Measurements from ENCODE around the gene ARL10.
"Not testable (repeated sequence)": the region's sequence is repeated elsewhere in the genome, so short reads cannot be mapped to it uniquely, and the experiment has no call there.

ARL10 gene

DNA sequence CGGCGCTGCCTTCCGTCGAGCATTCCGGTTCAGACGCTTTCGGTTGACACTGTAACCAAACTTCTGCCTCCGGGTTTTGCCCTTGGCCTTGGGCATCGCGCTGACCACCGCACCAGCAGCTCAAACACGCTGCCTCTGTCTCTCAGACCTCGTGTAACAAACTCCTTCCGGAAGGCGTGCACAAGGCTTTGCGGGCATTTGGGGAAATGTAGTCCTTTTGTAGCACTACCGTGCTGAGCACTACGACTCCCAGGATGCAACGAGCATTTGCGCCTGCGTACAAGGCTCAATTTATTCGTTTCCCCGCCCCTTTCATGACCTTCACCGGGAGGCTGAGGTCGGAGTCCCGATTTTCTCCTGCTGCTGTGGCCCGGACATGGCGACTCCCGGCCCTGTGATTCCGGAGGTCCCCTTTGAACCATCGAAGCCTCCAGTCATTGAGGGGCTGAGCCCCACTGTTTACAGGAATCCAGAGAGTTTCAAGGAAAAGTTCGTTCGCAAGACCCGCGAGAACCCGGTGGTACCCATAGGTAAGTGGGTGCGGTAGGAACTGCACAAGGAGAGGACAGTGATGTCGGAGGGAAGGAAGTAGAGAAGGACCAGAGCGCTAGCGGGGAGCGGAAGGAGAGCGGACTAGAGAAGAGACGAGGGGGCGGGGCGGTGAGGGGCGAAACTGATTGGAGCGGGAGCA, 23.3 kb downstream of the ARL10 start, which contains the start of the genes HIGD2A and NOP16:
TSS of gene HIGD2A (plus strand) at position 308 of the 691 bp plus-strand sequence. CDS start at position 377, 69 bp downstream.
TSS of gene NOP16 (minus strand) at position 155 of the 691 bp plus-strand sequence. CDS start at position 96, 59 bp downstream.
- DNase-seq (ENCODE audit: low spot score) = peak; percentile 98

DNA sequence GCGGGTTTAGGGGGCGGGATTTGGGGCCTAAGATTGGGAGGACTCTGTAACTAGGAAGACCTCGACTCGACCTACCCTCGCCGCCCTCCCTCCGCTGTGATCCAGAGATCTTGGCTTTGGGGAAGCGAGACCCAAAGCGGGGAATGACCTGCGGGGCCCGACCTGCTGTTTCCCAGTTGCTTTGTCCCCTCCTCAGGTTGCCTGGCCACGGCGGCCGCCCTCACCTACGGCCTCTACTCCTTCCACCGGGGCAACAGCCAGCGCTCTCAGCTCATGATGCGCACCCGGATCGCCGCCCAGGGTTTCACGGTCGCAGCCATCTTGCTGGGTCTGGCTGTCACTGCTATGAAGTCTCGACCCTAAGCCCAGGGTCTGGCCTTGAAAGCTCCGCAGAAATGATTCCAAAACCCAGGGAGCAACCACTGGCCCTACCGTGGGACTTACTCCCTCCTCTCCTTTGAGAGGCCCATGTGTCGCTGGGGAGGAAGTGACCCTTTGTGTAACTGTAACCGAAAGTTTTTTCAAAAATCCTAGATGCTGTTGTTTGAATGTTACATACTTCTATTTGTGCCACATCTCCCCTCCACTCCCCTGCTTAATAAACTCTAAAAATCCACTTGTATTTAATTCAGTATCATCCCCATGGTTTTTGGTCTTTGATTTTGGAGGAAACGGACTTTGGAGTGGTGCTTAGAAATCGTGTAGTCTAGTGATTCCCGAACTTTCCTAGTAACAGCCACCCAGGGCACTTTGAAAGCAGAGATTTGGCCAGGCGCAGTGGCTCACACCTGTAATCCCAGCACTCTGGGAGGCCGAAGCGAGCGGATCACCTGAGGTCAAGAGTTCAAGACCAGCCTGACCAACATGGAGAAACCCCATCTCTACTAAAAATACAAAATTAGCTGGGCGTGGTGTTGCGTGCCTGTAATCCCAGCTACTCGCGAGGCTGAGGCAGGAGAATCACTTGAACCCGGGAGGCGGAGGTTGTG, 24.1 kb downstream of the ARL10 start:
- DNase-seq (ENCODE audit: low spot score) = no peak

DNA sequence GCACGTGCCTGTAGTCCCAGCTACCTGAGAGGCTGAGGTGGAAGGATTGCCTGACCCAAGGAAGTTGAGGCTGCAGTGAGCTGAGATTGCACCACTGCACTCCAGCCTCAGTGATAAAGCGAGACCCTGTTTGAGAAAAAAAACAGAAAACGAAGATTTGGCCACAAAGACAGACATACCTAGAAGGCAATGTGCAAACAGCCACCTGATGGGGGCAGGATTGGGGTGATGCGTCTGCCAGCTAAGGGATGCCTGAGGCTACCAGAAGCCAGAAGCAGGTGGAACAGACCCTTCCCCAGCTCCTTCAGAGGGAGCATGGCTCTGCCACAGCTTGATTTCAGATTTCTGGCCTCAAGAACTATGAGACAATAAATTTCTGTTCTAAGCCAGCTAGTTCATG, 26.2 kb downstream of the ARL10 start:
- no peak for DNase-seq (ENCODE audit: low spot score)

DNA sequence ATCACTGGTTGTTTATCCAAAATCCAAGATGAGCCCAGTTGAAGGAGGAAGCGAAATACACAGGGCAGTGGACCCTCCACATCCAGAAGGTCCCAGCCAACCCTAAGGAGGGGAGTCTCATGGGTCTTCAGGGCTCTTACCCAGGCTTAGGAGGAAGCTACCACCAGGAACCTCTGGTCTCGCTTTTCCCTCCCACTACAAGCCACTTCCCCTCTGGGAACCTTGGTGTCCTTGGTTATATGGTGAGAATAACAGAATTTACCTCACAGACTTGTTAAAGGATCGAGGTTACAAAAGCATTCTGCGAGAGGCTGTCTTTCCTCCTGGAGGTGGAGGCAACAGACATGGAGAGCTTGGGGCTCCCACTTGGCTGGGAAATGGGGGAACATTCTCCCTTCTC, 26.7 kb downstream of the ARL10 start:
- DNase-seq (ENCODE audit: low spot score) = no peak

DNA sequence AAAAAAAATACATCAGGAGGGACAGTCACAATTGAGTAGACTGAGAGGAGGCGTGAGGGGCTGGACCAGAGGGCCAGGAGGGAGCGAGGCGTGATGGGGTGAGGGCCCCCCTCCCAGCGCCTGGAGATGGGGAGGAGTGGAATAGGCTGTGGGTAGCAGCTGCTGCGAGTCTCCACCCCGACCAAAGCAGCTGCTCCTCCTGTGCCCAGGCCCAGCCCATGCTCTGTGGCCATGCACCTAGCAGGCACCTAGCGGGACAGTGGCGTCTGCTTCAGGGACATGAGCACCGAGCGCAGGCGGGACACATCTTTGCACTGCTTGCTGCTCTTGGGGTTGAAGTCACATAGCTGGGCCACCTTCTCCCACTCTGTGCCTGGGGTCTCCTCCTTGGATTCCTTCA, 27.2 kb downstream of the ARL10 start:
- no peak for DNase-seq (ENCODE audit: low spot score)

DNA sequence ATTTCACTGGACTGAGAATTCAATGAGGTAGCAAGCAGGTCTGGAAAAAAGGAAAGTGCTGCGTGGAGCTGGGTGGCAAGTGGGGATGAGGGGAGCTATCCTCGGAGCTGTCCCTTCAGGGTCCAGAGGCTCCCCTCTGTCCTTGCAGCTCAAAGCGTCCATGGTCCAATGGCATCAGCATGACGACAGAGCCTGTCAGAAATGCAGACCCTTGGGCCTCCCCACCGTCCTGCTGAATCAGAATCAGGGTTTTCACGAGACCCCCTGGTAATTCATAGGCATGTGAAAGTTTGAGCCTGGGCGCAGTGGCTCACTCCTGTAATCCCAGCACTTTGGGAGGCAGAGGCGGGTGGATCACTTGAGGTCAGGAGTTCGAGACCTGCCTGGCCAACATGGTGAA, 28.8 kb downstream of the ARL10 start:
- no peak for DNase-seq (ENCODE audit: low spot score)

DNA sequence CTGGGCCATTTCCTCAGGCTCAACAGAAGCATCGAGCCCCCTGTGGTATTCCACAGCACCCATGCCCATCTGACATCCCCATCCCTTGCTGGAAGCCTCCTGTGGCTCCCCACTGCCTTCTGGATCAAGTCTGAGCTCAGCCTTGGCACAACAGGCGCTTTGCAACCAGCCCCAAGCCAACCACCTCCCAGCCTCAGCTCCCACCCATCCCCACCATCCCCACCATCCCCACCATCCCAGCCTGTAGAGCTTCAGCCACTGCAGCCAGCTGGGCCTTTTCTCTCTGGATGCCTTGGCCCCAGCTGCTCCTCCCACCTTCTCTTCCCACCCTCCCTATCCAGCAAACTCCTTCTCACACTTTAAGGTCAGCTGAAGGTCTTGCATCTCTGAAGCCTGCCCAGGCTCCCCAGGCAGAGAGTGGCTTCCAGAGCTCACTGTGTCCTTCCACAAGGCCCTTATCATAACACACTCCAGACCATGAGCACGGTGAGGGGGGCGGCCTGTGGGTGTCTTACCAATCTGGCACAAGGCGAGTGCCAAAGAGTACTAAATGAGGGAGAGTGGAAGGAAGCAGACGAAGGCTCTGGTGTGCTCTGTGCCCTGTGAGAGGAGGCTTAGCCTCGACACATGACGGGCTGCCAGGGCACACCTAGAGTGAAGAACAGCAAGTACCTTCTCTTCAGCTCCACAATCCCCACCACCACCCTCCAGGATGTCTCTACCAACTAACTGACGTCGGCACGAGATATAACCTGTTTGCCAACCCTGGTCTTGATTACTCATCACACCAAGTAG, 29.8 kb downstream of the ARL10 start:
- DNase-seq (ENCODE audit: low spot score) = no peak

DNA sequence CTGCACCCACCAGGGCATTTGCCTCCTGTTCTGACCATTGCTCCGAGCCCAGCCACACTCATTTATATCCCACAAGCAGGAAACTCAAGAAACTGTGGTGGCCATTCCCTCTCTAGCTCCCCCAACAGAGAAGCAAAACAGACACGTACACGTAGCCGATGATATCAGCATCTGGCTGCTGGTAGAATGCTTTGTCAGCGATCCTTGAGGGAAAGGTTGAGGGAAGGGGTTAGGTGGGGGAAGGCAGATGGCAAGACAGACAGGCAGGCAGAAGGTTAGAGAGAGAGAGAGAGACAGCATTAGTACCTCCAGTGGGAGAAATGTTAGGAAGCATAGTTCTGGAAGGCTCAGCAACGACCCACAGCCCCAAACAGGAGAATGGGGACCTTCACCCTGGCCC, 31.0 kb downstream of the ARL10 start:
- DNase-seq (ENCODE audit: low spot score) = no peak

DNA sequence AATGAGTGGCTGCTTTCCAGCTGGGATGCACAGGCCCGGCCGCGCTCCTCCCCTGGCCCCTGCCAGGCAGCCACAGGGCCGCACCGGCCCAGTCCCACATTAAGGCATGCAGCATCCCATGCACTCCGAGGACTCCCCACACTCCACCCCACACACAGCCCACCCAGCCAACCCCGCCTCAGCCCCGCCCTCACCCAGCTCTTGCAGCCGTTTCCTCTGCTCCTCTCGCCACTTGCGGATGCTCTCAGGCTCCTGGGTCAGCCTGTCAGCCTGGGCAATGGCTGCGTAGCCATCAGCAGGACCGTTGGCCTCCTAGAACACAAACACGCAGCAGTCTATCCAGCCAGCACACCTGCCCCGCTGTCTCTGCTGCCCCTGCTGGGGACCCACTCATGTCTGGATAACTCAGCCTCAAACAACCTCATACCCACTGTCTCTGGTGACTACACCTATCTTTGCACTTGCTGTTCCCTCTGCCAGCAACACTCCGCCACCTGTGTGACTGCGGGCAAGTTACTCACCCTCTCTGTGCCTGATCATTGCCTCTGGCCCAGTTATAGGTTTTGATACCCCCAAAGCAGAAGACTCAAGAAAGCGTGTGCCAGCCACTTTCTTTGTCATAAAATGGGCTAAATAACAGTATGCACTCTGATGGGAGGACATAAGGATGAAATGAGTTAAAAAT, 32.6 kb downstream of the ARL10 start:
- no peak for DNase-seq (ENCODE audit: low spot score)

DNA sequence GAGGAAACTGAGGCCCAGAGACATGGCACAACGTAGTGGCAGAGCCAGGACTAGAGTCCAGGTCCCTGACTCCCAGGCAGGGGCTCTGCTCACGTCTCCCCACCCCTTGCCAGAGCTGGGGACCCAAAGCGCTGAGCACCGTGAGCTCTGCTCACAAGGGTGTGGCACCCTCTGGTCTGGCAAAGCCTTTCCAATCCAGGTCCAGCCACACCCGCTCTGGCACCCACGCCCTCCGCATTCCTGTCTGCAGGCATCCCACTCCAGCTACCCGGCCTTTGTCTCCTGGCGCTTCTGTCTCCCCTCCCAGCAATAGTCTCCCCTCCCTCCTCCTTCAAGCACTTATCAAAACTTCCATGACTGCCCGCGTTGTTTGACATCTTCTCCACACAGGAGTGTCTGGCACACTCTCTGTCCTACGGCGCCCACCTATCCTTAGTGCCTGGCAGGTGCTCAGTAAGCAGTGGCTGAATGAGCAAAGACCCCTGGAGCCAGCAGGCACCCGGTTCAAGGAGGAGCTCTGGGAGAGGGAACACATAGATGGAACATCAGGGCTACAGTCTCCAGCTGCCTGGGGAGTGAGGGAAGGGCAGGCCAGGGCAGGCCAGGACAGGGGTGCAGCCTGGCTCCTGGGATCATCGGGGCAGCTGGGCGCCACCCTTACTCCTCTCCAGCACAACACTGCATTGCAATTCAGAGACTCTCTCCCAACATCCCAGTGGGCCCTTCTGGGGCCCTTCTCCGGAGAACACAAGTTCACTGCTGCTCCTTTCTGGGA, 35.3 kb downstream of the ARL10 start:
- no peak for DNase-seq (ENCODE audit: low spot score)

DNA sequence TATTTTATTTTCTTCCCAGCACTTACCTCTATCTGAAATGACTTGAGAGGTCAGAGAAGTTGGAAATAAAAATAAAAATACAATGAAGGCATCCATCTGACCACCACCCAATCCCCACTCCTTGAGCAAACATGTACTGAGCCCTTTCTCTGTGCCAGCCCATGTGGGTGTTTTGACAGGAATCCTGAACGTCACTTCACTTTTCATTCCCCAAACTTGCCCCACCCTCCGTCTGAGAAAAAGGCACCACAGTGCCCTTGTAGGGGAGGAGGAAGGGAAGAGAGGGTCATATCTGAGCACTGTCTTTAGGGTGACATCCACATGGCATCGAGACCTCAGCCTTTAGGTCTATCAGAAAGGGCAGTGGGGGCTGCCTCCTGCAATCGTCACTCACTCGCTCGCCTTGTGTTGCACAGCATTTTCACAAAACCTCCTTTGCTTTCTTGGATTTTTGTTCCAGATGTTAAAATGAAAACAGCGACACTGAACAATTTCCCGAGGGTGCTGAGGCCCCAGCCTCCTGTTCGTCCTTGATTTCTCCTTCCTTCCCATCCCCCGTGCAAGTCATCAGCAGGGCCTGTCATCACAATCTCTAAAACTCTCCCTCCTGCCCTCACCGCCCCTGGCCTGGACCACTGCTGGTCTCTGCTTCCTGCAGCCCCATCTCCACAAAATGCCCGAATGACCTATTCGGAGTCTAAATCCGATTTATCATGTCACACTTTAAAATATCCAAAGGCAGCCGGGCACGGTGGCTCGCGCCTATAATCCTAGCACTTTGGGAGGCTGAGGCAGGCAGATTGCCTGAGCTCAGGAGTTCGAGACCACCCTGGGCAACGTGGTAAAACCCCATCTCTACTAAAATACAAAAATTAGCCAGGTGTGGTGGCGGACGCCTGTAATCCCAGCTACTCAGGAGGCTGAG, 36.3 kb downstream of the ARL10 start:
- DNase-seq (ENCODE audit: low spot score) = no peak

DNA sequence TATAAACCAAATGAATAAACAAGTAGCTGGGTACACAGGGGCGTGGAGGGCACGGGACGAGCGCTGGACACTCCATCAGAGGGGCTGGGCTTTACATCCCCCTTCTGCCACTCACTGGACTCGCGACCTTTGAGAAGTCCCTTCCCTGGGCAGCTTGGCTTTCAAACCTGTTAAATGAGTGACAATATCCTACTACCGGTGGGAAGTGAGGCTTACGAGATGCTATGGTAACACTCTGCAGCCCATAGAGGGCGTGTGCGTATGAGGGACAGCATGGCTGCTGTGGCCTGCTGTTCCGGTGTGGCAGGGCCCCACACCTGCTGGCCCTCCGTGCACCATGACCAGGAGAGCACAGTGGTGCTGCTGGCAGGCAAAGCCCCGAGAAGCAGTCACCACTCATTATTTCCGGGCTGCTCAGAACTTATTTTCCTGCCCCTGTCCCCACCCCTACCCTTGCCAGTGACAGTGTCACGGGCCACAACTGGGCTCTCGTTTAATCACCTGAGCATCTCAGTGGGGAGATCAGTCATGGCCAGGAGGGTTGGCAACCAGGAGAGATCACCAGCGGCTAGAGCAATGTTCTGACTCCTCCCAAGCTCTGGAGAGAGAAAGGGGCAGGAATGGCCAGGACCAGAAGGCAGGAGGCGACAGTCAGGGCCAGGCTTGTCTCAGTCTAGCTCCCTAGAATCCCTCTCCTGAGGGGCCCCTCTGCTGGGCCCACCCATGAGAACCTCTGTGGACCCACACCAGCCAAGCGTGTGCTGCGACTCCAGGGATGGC, 40.6 kb downstream of the ARL10 start:
- DNase-seq (ENCODE audit: low spot score) = no peak

DNA sequence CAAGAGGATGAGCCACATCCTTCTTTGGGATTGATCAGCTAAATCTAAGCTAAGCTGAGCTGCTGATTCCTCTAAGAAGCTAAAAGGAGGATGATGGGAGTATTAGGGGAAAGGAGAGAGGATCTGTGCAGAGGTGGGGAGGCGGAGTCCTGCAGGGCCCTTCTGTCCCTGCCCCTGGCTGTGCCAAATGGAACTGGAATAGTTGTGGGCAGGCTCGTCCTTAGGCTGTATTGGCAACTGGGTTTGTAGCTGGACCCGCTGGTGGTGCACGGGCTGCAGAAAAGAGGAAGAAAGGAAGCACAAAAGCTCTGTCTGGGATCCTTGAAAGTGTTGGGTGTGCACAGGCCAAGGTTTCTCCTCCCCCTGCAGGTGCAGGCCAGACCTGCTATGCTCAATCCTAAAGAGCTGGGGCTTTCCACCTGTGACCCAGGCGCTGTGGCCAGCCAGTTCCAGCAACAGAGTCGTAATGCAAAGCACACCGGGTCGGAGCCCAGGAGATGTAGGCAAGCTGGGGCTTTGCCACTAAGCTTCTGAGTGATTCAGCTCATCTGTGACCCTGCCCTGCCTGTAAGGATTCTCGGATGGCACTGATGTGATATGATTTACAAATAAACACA, 41.3 kb downstream of the ARL10 start:
- no peak for DNase-seq (ENCODE audit: low spot score)

DNA sequence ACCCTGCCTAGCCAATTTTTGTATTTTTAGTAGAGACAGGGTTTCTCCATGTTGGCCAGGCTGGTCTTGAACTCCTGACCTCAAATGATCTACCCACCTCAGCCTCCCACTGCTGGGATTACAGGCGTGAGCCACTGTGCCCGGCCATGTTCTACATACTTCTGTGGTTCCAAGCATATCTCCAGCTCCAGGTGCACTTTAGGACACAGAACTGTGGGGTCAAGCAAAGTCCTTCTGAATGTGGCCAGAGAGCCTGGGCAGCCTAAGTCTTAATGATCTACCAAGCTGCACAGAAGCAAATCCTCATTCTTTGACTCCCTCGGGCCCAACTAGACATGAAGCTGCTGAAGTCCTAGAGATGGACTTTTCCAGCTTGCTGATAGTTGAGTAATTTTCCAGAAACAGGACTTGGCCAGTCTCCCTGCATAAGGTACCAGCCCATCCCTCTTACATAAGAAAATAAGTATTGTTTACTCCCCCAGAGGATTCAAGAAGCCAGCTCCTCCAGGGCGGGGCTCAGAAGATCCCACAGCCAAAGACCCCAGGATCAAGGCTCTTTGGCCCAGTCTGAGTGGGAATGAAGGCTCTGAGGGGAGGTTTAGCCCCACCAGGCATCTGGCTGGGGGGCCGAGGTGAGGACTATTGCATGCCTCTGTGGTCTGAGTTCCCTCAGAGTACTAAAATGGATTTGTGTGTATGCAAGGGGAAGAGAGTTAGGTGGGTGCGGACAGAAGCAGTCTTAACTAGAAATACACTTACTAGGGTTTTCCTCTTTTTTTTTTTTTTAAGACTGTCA, 42.4 kb downstream of the ARL10 start:
- DNase-seq (ENCODE audit: low spot score) = no peak

DNA sequence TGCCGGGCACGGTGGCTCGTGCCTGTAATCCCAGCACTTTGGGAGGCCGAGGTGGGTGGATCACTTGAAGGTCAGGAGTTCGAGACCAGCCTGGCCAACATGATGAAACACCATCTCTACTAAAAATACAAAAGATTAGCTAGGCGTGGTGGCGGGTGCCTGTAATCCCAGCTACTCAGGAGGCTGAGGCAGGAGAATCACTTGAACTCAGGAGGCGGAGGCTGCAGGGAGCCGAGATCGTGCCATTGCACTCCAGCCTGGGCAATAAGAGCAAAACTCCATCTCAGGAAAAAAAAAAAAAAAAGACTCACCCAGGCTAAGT, 42.9 kb downstream of the ARL10 start:
- not testable (repeated sequence) for DNase-seq (ENCODE audit: low spot score)

DNA sequence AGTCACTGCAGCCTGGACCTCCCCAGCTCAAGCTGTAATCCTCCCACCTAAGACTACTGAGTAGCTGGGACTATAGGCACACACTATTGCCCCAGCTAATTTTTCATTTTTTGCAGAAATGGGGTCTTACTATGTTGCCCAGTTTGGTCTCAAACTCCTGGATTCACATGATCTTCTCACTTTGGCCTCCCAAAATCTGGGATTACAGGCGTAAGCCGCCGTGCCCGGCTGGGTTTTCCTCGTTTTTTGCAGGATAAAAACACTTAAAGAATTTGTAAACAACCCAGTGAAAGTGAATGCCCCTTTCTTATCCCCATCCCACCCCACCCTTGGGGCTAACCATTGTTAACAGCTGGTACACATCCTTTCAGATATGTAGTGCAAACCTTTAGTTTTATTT, 43.3 kb downstream of the ARL10 start:
- no peak for DNase-seq (ENCODE audit: low spot score)

DNA sequence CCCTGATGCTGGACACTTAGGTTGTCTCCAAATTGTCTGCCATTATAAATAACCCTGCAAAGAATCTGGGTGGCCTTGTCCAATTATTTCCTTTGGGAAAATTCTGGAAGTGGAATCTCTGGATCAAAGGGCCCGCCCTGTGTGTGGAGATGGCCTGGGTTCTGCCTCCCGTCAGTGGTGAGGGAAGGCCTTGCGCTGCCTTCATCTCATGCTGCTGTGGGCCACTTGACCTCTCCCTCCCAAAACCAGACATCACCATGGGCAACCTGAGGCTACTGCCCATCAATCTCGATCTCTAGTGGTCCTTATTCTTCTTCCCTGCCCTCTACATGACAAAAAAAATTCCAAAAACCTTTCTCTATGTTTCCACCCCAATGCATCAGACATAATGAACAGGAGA, 44.5 kb downstream of the ARL10 start:
- DNase-seq (ENCODE audit: low spot score) = no peak

Measured in activated CD4-positive, alpha-beta T cell treated with anti-CD3 and anti-CD28 coated beads, Interleukin-2, Interleukin-4, amounts not matched to agents 100 ng/mL and 50 ng/mL, durations not matched to agents 16 hours and 8 hours (primary cell).